ENCODE data around the gene CAPN5. TPM values are rescaled to one million over a fixed set of nuclear protein-coding genes. Genes with fewer than 3 reads are reported as not detected.

Gene CAPN5
- total RNA-seq, 1 donor from 2014 or later: 7.9 TPM

DNA sequence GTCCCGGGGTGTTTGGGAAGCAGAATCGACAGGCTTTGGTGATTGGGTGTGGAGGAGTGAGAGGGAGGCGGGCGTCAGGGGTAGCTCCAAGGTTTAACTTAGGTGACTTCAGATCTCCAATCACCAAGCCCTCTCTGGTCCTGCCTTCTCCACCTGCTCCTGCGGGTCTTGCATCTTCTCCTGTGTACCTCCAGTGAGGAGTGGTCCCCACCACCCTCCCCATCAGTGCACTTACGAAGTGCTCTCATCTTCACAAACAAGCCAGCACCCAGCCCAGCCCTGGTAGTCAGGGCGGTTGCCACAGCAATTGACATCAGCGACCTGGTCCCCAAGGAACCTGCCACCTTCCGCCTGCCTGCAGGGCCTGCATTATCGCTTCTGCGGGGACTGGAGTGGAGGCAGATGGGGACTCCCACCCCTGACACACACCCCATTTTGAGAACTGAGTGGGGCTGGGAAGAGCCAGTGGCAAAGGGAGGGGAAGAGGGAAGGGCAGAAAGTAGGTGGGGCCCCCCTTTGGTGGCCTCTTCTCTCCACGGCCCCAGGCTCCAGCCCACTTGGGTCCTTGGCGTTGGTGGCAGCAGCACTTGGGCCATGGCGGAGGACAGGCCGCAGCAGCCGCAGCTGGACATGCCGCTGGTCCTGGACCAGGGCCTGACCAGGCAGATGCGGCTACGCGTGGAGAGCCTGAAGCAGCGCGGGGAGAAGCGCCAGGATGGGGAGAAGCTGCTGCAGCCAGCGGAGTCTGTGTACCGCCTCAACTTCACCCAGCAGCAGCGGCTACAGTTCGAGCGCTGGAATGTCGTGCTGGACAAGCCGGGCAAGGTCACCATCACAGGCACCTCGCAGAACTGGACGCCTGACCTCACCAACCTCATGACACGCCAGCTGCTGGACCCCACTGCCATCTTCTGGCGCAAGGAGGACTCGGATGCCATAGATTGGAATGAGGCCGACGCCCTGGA is 35.8 kb downstream of the CAPN5 start, which contains the start of gene OMP:
OMP (plus strand) TSS at position 595 of the 965 bp plus-strand sequence; CDS start at position 595, 0 bp downstream.
- Histone ChIP-seq H3K27me3 (no peaks in the 10 kb centered on the region), H3K4me3 (no peak within 1 kb of the TSS), H3K27ac (no peak within 1 kb of the TSS), H3K4me1 (peaks cover 0 to 4% of the 10 kb centered on the region in 2 donors), H3K9me3 (no peaks in the 10 kb centered on the region), H3K36me3 (peaks cover 0 to 5% of the 10 kb centered on the region in 2 donors)
- intact Hi-C loops (cut with DNase I): no loop called here
- TF ChIP-seq CTCF (IDR thresholded peaks at IDR 0.05): no peak
- no peak for DNase-seq (ENCODE audit: low spot score in 2 of 2)

DNA sequence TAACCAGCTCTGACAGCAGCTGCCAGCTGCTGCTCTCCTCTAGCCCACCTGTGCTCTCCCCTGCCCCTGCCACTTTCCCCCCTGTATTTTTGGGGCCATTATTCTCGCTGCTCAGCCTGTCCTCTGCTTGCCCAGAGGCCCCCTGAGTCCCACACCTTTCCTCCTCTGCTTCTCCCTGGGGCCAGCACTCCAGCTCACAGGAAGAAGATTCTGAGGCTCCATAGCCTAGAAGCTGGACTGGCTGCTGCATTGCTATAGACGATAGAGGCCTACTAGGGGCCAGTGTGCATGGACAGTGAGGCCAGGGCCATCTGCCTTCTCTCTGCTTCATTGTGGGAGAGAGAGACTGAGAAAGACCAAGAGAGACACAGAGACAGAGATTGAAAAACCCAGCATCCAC is 36.5 kb downstream of the CAPN5 start:
- no peaks in the 10 kb centered on the region for H3K9me3 ChIP-seq
- no peaks in the 10 kb centered on the region for H3K27me3 ChIP-seq
- TF ChIP-seq CTCF (IDR thresholded peaks at IDR 0.05): no peak
- DNase-seq (ENCODE audit: low spot score in 2 of 2): no peak
- H3K4me3 ChIP-seq: no peak overlapping the region
- peaks cover 0 to 5% of the 10 kb centered on the region in 2 donors for H3K36me3 ChIP-seq
- no peak overlapping the region for H3K27ac ChIP-seq
- H3K4me1 ChIP-seq: peaks cover 0 to 9% of the 10 kb centered on the region in 2 donors
- intact Hi-C loops (cut with DNase I): no loop called here

DNA sequence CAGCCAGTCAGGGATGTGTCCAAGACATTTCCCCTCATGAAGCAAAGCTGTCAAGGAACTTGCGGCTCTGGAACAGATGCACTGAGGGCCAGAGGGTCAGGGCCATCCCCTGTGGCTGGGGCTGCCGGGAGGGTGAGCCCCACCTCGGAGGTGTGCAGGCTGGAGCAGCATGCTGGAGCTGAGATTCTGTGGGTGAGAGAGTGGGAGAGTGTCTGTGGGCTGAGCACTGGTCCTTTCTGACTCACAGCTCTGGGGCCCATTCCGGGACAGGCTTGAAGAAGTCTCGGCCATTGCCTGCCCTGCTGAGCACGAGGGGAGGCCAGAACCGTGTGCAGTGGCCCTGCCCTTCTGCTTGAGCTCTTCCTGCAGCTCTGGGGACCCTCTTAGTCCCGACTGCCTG is 38.0 kb downstream of the CAPN5 start:
- Histone ChIP-seq H3K36me3 (peaks cover 0 to 5% of the 10 kb centered on the region in 2 donors), H3K27ac (no peak overlapping the region), H3K9me3 (no peaks in the 10 kb centered on the region), H3K4me1 (peaks cover 0 to 9% of the 10 kb centered on the region in 2 donors), H3K27me3 (no peaks in the 10 kb centered on the region), H3K4me3 (no peak overlapping the region)
- no peak for DNase-seq (ENCODE audit: low spot score in 2 of 2)
- intact Hi-C loops (cut with DNase I): no loop called here
- TF ChIP-seq CTCF (IDR thresholded peaks at IDR 0.05): no peak

GRCh38 chr11:77106321-77106720 is 39.5 kb downstream of the CAPN5 start:
- intact Hi-C loops (cut with DNase I): no loop called here
- peaks cover 0 to 9% of the 10 kb centered on the region in 2 donors for H3K4me1 ChIP-seq
- no peak for TF ChIP-seq CTCF (IDR thresholded peaks at IDR 0.05)
- H3K36me3 ChIP-seq: peaks cover 0 to 5% of the 10 kb centered on the region in 2 donors
- no peak for DNase-seq (ENCODE audit: low spot score in 2 of 2)
- H3K27me3 ChIP-seq: no peaks in the 10 kb centered on the region
- no peak overlapping the region for H3K27ac ChIP-seq
- H3K9me3 ChIP-seq: no peaks in the 10 kb centered on the region
- H3K4me3 ChIP-seq: no peak overlapping the region

GRCh38 chr11:77106759-77107158 is 40.0 kb downstream of the CAPN5 start:
- no peak overlapping the region for H3K27ac ChIP-seq
- H3K36me3 ChIP-seq: peaks cover 0 to 5% of the 10 kb centered on the region in 2 donors
- TF ChIP-seq CTCF (IDR thresholded peaks at IDR 0.05): no peak
- H3K27me3 ChIP-seq: no peaks in the 10 kb centered on the region
- H3K4me3 ChIP-seq: no peak overlapping the region
- peaks cover 0 to 9% of the 10 kb centered on the region in 2 donors for H3K4me1 ChIP-seq
- DNase-seq (ENCODE audit: low spot score in 2 of 2): no peak
- no peaks in the 10 kb centered on the region for H3K9me3 ChIP-seq
- intact Hi-C loops (cut with DNase I): no loop called here

Data from ascending aorta (tissue), 2 donors.